GDM1 (cell line): ENCODE data around the gene PGC.
"Not testable (repeated sequence)": the region's sequence is repeated elsewhere in the genome, so short reads cannot be mapped to it uniquely, and the experiment has no call there.

Source experiments
- DNase-seq: peaks from one replicate; lab custom pipeline; 2025; lab: John Stamatoyannopoulos, UW

Gene PGC

GRCh38 chr6:41775293-41775882 is 28.2 kb upstream of the PGC start:
- no peak for DNase-seq

- no peak for DNase-seq
Observed at GRCh38 chr6:41774841-41775240, 27.6 kb upstream of the PGC start.

- DNase-seq = no peak
Observed at GRCh38 chr6:41771058-41771983, 24.1 kb upstream of the PGC start.

GRCh38 chr6:41770381-41771057 is 23.3 kb upstream of the PGC start:
- no peak for DNase-seq

- DNase-seq = no peak
Observed at GRCh38 chr6:41769376-41769775, 22.2 kb upstream of the PGC start.

GRCh38 chr6:41768545-41769308 is 21.5 kb upstream of the PGC start:
- peak; percentile 38 for DNase-seq

GRCh38 chr6:41767112-41767833 is 20.1 kb upstream of the PGC start:
- DNase-seq = peak; percentile 27

- not testable (repeated sequence) for DNase-seq
Observed at GRCh38 chr6:41766043-41766664, 19.0 kb upstream of the PGC start.

- DNase-seq = no peak
Observed at GRCh38 chr6:41763470-41763869, 16.3 kb upstream of the PGC start.

- no peak for DNase-seq
Observed at GRCh38 chr6:41759905-41760579, 12.8 kb upstream of the PGC start.

GRCh38 chr6:41759106-41759904 is 12.1 kb upstream of the PGC start:
- no peak for DNase-seq

GRCh38 chr6:41758641-41759035 is 11.4 kb upstream of the PGC start:
- DNase-seq = no peak

- no peak for DNase-seq
Observed at GRCh38 chr6:41757931-41758640, 10.9 kb upstream of the PGC start.

GRCh38 chr6:41757271-41757670 is 10.1 kb upstream of the PGC start:
- no peak for DNase-seq

GRCh38 chr6:41756354-41756753 is 9.2 kb upstream of the PGC start:
- DNase-seq = no peak

- no peak for DNase-seq
Observed at GRCh38 chr6:41755895-41756294, 8.7 kb upstream of the PGC start.

GRCh38 chr6:41750374-41750773 is 3.2 kb upstream of the PGC start:
- DNase-seq = no peak

GRCh38 chr6:41748542-41748941 is 1.3 kb upstream of the PGC start:
- DNase-seq = no peak

- DNase-seq = no peak
Observed at GRCh38 chr6:41748102-41748477, 893 bp upstream of the PGC start.
